Suppressor macrophage (primary cell): Measurements from ENCODE around the gene MACIR.

Experiments
- DNase-seq, 4 experiments: peaks; one replicate each; pipeline ENCODE4 v3.0.0-alpha.2; 2020 to 2022

MACIR gene

DNA sequence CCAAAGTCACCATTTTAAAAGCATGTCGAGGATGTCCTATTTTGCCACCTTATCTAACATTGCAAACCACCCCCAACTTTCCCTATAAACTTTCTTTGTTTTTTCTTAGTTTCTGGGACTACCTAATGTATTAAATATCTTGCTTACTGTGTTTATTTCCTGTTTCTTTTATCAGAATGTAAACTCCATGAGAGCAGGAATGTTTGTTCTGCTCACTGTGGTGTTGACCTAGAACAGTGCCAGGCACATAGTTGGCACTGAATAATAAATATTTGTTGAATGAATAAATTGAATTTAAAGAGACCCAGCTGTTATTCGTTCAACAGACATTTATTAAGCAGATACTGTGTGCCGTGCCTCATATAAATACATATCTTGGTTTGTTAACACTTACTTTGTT, 35.2 kb downstream of the MACIR start:
- no peak for DNase-seq

DNA sequence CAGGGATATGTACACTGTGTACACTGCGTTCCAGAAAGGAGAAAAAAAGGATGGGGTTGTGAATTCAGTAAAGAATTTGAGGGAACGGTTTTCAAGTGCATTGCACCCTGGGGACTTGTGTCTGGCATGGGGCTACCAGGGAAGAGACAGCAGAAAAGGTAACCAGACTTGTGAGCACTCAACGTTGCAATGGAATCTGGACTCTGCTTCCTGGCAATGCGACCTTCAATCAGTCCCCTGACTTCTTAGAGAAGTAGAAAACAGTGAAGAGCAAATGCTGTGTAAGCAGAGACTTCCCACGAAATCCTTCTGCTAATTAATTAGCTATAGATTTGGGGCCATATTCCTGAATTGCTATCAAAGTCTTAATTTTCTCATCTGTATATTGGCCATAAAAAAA, 36.3 kb downstream of the MACIR start:
- no peak for DNase-seq

DNA sequence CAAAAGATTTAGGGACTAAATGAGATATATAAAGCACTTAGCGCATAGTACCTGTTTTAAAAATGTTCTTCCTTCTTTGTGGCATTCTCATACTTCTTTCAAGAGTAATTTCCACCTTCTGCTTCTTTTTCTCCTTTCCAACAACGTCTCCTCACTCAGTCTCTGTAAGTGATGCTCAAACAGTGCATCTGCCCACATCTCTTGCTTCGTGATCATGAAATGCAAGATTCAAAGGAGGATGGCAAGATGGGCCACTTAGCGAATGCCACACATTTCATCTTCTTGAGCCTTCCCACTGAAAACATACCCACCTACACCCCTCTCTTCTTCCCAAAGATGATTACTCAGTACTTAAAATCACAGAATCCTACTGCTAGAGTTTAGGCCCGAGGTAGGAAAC, 36.9 kb downstream of the MACIR start:
- DNase-seq = no peak

DNA sequence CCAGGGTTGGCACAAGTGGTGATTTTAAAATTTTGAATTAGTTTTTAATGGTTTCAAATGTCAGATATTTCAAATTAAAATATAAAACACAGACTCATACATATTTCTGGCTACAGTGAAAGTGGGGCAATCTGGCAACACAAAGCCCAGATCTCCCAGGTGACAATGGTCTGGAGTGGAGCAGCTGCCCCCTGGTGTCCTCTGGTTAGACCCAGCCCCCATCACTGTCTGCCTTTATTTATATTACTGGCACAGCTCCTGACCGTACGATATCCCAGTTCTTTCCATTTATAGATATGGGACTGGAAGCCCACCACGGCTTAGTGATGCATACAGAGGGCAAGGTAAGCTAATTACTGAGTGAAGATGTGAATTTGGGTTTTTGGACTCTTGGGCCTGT, 37.3 kb downstream of the MACIR start:
- no peak for DNase-seq

DNA sequence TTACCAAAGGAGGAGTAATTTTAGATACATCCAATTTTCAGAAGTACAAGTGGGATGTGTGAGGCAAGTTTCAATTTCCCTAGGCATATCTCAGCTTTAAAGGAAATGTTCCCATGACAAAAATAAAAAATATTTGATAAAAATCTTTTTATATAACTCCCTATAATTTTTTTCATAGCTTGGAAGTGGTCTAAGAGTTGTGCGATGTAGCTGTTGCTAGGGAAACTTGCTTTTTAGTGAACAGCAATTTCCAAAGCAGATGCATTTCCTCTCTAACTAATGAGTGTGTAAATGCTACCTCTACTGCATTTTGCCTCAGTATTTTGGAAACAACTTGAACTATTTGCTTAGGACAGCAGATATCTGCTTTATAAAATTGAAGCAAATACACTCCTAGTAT, 39.6 kb downstream of the MACIR start:
- no peak for DNase-seq

DNA sequence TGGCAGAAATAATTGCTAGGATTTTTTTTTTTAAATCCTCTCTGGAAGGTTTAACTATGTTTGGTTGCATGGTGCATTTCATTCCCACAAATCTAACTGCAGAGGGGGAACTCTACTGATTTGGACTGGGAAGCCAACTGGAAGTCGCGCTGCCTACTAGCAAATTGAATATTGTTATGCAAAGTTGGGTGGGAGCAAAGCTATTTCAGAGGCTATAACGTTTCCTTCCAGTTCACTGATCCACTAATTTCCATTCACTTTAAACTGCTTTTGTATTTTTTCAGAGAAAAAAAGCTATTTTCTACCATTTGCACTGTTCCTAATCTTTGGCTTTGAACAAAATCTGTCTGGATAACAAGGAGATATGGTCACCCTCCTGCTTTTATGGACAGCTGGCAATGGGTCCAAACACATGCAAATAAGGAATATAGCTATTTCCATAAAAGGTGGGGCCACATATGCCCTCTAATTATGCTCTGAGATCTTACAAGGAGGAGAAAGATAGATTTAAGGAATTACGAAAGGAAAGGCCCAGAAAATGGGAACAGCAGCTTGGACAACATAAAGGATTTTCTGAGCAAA, 40.1 kb downstream of the MACIR start:
- DNase-seq = no peak

DNA sequence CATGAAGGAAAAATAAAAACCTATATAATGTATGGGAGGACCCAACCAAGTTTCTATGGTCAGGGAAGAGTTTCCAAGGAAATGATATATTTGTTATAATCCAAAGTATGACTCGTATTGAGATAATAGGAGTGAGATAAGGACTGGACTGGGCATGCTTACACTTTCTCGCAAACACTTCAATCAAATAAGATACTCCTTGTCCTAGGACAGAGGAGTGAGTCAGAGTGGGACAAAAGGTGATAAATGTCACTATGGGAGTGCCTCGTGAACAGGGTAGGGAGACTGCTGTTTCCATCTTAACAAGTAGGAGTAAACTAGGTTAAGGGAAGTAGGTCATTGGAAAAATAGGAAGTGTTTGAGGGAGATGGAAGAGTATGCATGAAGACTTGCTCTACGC, 47.2 kb downstream of the MACIR start:
- DNase-seq = peak in 1 of 4 experiments; percentile 2

DNA sequence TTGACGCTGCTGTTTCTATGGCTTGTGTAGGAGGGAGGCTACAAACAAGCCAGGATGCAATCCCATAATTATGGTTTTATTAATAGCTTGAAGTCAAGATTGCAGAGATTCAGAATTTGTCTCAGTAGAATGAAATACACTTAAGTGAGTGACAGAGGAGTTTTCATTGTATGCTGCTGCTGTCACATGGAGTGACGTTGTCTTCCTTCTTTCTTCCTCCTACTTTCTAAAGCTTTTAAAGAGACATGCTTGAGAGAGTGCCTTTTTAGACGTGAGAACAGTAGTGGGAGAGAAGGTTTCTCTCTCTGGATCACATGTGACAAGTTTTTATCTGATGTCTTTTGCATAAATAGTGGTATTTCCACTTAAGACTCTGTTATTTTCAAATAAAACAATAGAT, 48.9 kb downstream of the MACIR start:
- DNase-seq = no peak

DNA sequence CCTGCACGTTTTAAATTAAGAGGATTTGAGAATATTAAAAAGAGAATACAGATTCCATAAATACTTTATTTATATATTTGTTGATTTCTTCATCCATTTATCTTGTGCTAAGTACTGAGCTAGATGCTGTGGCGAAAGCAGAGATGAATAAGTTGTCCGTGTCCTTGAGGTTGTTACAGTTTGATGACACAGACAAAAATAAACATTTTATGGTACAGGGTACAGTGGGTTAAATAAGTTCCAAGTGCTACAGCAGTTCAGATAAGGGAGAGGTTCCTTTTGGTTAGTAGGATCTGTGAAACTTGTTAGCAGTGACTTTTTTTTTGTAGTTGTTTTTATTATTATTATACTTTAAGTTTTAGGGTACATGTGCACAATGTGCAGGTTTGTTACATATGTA, 50.2 kb downstream of the MACIR start:
- no peak for DNase-seq

DNA sequence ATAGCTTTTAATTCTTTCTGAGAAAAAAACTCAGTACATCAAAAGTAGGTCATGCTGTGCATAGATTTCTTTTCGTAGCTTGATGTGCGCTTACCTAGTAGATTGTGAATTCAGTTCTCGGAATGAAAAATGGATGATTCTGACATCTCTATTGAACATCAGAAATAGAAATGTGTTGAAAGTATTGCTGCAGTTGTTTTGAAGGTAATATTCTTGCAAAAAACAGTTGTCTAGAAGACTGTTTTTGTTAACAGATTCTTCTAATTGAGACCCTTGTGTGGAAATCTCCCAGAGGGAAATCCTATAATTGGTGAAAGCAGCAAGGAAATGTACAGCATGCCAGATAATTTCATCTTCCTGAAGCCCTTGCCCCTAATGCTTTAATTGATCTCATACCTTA, 54.5 kb downstream of the MACIR start:
- no peak for DNase-seq

DNA sequence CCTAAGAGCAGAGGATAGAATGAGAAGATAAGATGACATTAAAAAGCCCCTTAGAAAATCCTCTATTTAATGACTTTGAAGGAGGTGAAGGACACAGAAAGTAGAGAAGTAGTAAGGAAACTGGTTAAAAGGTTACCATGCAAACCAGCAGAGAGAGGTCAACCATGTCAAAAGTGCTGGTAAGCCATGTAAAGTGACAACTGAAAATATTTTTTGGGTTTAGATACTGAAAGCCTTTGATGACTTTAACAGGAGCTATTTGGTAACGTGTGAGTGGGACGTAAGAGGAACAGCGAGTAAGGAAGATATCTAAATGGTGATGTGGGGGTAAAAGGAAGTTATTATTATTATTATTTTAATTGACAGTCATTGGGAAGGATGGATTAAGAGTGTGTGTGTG, 56.9 kb downstream of the MACIR start:
- DNase-seq = no peak

DNA sequence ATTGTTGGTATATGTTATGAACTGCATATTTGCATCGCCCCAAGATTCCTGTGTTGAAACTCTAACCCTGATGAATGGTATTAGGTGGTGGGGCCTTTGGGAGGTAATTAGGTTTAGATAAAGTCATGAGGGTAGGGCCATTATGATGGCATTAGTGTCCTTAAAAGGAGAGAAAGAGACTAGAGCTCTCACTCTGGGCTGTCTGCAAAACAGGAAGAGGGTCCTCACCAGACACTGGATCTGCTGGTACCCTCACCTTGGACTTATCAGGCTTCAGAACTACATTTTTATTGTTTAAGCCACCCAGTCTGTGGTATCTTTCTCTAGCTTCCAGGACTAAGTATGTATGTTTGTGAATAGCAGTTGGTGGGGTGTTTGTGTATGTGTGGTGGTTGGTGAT, 68.9 kb downstream of the MACIR start:
- DNase-seq = no peak

DNA sequence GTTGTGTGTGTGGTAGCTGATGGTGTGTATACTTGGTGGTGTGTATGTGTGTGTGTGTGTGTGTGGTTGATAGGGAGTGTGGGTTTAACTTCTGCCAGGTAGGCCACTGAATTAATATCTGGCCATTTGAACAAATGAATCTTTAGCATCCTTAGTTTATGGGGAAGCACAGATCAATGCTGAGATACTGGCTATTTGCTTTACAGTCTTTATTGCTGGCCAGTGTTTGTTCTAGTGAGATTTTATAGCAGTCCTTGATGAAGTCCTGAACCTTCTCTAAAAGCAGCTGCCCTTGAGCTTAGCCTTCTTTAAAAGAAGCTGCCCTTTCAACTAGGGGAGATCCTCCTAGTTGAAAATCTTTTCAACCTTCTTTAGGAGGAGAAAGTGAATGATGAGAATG, 69.3 kb downstream of the MACIR start:
- no peak for DNase-seq
